Osteoblast (primary cell): ENCODE results near the gene TMEM255B. TPM values are rescaled to one million over a fixed set of nuclear protein-coding genes. Genes with fewer than 3 reads are reported as not detected.
"Not testable (repeated sequence)": the region's sequence is repeated elsewhere in the genome, so short reads cannot be mapped to it uniquely, and the experiment has no call there.

Experiments used
- DNase-seq: peaks from one replicate; pipeline ENCODE4 v3.0.0; 2011; ENCODE audit warnings: low spot score, mixed read lengths; ENCODE audit not compliant: insufficient read length; ENCODE audit errors: missing footprints
- H2AFZ ChIP-seq: 2 replicates; pipeline ENCODE4 v1.6.0; 2011; ENCODE audit warnings: mild to moderate bottlenecking, low read length
- H3K27ac ChIP-seq: 2 replicates; pipeline ENCODE4 v1.5.1; 2011; ENCODE audit warnings: mild to moderate bottlenecking, low read depth, low read length, moderate library complexity
- H3K27me3 ChIP-seq: 2 replicates; pipeline ENCODE4 v1.6.0; 2012; ENCODE audit warnings: mild to moderate bottlenecking, control low read depth, inconsistent platforms, low read length, moderate library complexity; ENCODE audit not compliant: insufficient read depth
- H3K36me3 ChIP-seq: 2 replicates; pipeline ENCODE4 v1.5.1; 2011; ENCODE audit warnings: mild to moderate bottlenecking, low read length, control low read depth, moderate library complexity; ENCODE audit not compliant: insufficient read depth
- H3K4me1 ChIP-seq: 2 replicates; pipeline ENCODE4 v1.5.1; 2011; ENCODE audit warnings: mild to moderate bottlenecking, low read length, control low read depth, moderate library complexity; ENCODE audit not compliant: insufficient read depth
- H3K4me2 ChIP-seq: 2 replicates; pipeline ENCODE4 v1.6.0; 2011; ENCODE audit warnings: mild to moderate bottlenecking, low read length; ENCODE audit not compliant: insufficient read depth
- H3K4me3 ChIP-seq: fragments of 200-600 bp; sonication (generic); 3 replicates; pipeline ENCODE4 v1.5.1; 2012; ENCODE audit warnings: mild to moderate bottlenecking, low read length, inconsistent platforms; ENCODE audit not compliant: insufficient read depth
- H3K79me2 ChIP-seq: 2 replicates; pipeline ENCODE4 v1.6.0; 2012; ENCODE audit warnings: mild to moderate bottlenecking, low read length, control low read depth, inconsistent platforms; ENCODE audit not compliant: insufficient read depth
- H3K9me3 ChIP-seq: 2 replicates; pipeline ENCODE4 v1.5.1; 2011; ENCODE audit warnings: low read depth, low read length, control low read depth
- H4K20me1 ChIP-seq: 2 replicates; pipeline ENCODE4 v1.6.0; 2012; ENCODE audit warnings: mild to moderate bottlenecking, low read length, control low read depth; ENCODE audit not compliant: insufficient read depth
- CTCF ChIP-seq: IDR thresholded peaks from 2 replicates; pipeline ENCODE4 v1.5.1; 2011; ENCODE audit warnings: mild to moderate bottlenecking, low read depth, low read length, moderate library complexity; ENCODE audit errors: extremely low read depth
- total RNA-seq: library from RNA; depleted of rRNA; stranded (reverse); fragments of >200 nt; gene quantifications from 2 replicates; pipeline ENCODE4 v1.2.3, GENCODE V29; 2012

Gene TMEM255B
- total RNA-seq, 1 donor, result 1.8 TPM

DNA sequence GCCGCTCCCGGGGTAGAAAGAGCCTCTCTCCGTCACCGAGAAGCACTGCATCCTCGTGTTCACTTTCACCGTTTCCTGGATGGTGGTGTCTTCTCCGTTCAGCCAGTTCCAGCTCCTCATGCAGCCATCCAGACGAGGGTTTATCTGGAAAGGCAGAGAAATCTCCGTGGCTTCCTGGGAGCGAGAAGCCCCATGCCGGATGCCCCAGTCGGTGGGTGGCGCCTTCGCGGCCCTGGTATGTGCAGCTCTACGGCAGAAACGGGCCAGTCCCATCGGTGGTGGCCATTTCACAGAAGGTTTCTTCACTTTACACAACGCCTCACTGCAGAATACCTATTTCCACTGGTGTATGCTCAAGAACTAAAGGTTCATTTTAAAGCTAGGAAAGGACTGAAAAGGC lies 68.0 kb downstream of the TMEM255B start:
- H2AFZ ChIP-seq, result no peak overlapping the region
- H3K4me1 ChIP-seq, result peaks cover 2% of the 10 kb centered on the region
- H3K79me2 ChIP-seq, result peaks cover 12% of the 10 kb centered on the region
- no peak overlapping the region for H3K4me3 ChIP-seq
- no peak overlapping the region for H3K27ac ChIP-seq
- H3K9me3 ChIP-seq, result no peaks in the 10 kb centered on the region
- no peak for TF ChIP-seq CTCF
- peaks cover 35% of the 10 kb centered on the region for H4K20me1 ChIP-seq
- H3K36me3 ChIP-seq, result peaks cover 71% of the 10 kb centered on the region
- H3K4me2 ChIP-seq, result no peak overlapping the region
- H3K27me3 ChIP-seq, result no peaks in the 10 kb centered on the region
- no peak for DNase-seq

GRCh38 chr13:113828282-113828825 lies 69.3 kb downstream of the TMEM255B start:
- Histone ChIP-seq H2AFZ (no peak overlapping the region), H3K4me1 (no peaks in the 10 kb centered on the region), H4K20me1 (peaks cover 27% of the 10 kb centered on the region), H3K27ac (no peak overlapping the region), H3K79me2 (peaks cover 8% of the 10 kb centered on the region), H3K4me2 (no peak overlapping the region), H3K27me3 (no peaks in the 10 kb centered on the region), H3K9me3 (no peaks in the 10 kb centered on the region), H3K4me3 (no peak overlapping the region), H3K36me3 (peaks cover 73% of the 10 kb centered on the region)
- TF ChIP-seq CTCF, result no peak
- DNase-seq, result no peak

GRCh38 chr13:113830426-113830950 lies 71.5 kb downstream of the TMEM255B start:
- Histone ChIP-seq H4K20me1 (peaks cover 20% of the 10 kb centered on the region), H3K36me3 (peaks cover 74% of the 10 kb centered on the region)
- H2AFZ ChIP-seq, DNase-seq, H3K27me3 ChIP-seq, H3K4me3 ChIP-seq, H3K79me2 ChIP-seq, H3K27ac ChIP-seq, H3K9me3 ChIP-seq, H3K4me2 ChIP-seq, H3K4me1 ChIP-seq: not testable (repeated sequence)

GRCh38 chr13:113831061-113831460 lies 72.0 kb downstream of the TMEM255B start:
- H3K4me1 ChIP-seq, result peaks cover 4% of the 10 kb centered on the region
- H3K36me3 ChIP-seq, result peaks cover 71% of the 10 kb centered on the region
- no peak overlapping the region for H3K4me3 ChIP-seq
- H3K9me3 ChIP-seq, result no peaks in the 10 kb centered on the region
- no peak overlapping the region for H3K27ac ChIP-seq
- H3K79me2 ChIP-seq, result peaks cover 8% of the 10 kb centered on the region
- no peak overlapping the region for H3K4me2 ChIP-seq
- no peak overlapping the region for H2AFZ ChIP-seq
- no peak for TF ChIP-seq CTCF
- no peaks in the 10 kb centered on the region for H3K27me3 ChIP-seq
- no peak for DNase-seq
- H4K20me1 ChIP-seq, result peaks cover 17% of the 10 kb centered on the region
